CD4-positive, alpha-beta T cell treated with Interleukin-17A for 1 hour (primary cell): ENCODE results near the gene SLC52A3.
"Not testable (repeated sequence)": the region's sequence is repeated elsewhere in the genome, so short reads cannot be mapped to it uniquely, and the experiment has no call there.

Experiments
- DNase-seq: peaks from one replicate; pipeline ENCODE4 v3.0.0-alpha.2; 2020

Gene SLC52A3

GRCh38 chr20:768426-768978, at the start of gene SLC52A3:
SLC52A3 (minus strand) TSS chr20:768500; CDS start chr20:765774, 2,726 bp downstream.
- no peak for DNase-seq

- peak; percentile 72 for DNase-seq
Measured at GRCh38 chr20:815914-816606, 47.8 kb upstream of the SLC52A3 start.

GRCh38 chr20:815226-815625, 46.9 kb upstream of the SLC52A3 start:
- DNase-seq, result no peak

- DNase-seq, result no peak
Measured at GRCh38 chr20:813390-813789, 45.1 kb upstream of the SLC52A3 start.

- not testable (repeated sequence) for DNase-seq
Measured at GRCh38 chr20:812435-812814, 44.1 kb upstream of the SLC52A3 start.

- not testable (repeated sequence) for DNase-seq
Measured at GRCh38 chr20:811776-812434, 43.6 kb upstream of the SLC52A3 start.

- no peak for DNase-seq
Measured at GRCh38 chr20:805713-806112, 37.4 kb upstream of the SLC52A3 start.

GRCh38 chr20:801678-802077, 33.4 kb upstream of the SLC52A3 start:
- no peak for DNase-seq

- not testable (repeated sequence) for DNase-seq
Measured at GRCh38 chr20:800026-800425, 31.7 kb upstream of the SLC52A3 start.

GRCh38 chr20:798746-799145, 30.4 kb upstream of the SLC52A3 start:
- not testable (repeated sequence) for DNase-seq

- DNase-seq, result no peak
Measured at GRCh38 chr20:796921-797320, 28.6 kb upstream of the SLC52A3 start.

GRCh38 chr20:792248-792647, 23.9 kb upstream of the SLC52A3 start:
- DNase-seq, result no peak

- DNase-seq, result no peak
Measured at GRCh38 chr20:791056-791455, 22.8 kb upstream of the SLC52A3 start.

GRCh38 chr20:787825-788224, 19.5 kb upstream of the SLC52A3 start:
- no peak for DNase-seq

- DNase-seq, result no peak
Measured at GRCh38 chr20:779771-780170, 11.5 kb upstream of the SLC52A3 start.

GRCh38 chr20:776165-776564, 7.9 kb upstream of the SLC52A3 start:
- no peak for DNase-seq

- no peak for DNase-seq
Measured at GRCh38 chr20:775679-776135, 7.4 kb upstream of the SLC52A3 start.

- DNase-seq, result no peak
Measured at GRCh38 chr20:774660-775057, 6.4 kb upstream of the SLC52A3 start.

- no peak for DNase-seq
Measured at GRCh38 chr20:774016-774659, 5.8 kb upstream of the SLC52A3 start.

- no peak for DNase-seq
Measured at GRCh38 chr20:772806-773205, 4.5 kb upstream of the SLC52A3 start.

GRCh38 chr20:771741-772464, 3.6 kb upstream of the SLC52A3 start:
- no peak for DNase-seq

GRCh38 chr20:770691-771090, 2.4 kb upstream of the SLC52A3 start:
- DNase-seq, result no peak

- DNase-seq, result no peak
Measured at GRCh38 chr20:766906-767305, 1.4 kb downstream of the SLC52A3 start.
